SU-DHL-6 (cell line): ENCODE results near the gene CHD1L.
"Not testable (repeated sequence)": the region's sequence is repeated elsewhere in the genome, so short reads cannot be mapped to it uniquely, and the experiment has no call there.

ENCODE experiments used
- EZH2phosphoT487 ChIP-seq: fragments of 200-600 bp; sonication (generic), shearing (Covaris generic); conservative IDR thresholded peaks from 2 replicates; pipeline ENCODE4 v1.6.1; 2018; ENCODE audit warnings: mild to moderate bottlenecking, antibody characterized with exemption, low read length, moderate library complexity, mixed read lengths
- TF ChIP-seq, protein P1 (sequence below): fragments of 200-600 bp; sonication (generic); IDR thresholded peaks from one replicate; pipeline ENCODE4 v1.5.1; 2017; ENCODE audit warnings: antibody characterized with exemption, mild to moderate bottlenecking, low read length, moderate library complexity; ENCODE audit not compliant: insufficient read depth, poor library complexity, severe bottlenecking

- TF ChIP-seq, protein P1, sequence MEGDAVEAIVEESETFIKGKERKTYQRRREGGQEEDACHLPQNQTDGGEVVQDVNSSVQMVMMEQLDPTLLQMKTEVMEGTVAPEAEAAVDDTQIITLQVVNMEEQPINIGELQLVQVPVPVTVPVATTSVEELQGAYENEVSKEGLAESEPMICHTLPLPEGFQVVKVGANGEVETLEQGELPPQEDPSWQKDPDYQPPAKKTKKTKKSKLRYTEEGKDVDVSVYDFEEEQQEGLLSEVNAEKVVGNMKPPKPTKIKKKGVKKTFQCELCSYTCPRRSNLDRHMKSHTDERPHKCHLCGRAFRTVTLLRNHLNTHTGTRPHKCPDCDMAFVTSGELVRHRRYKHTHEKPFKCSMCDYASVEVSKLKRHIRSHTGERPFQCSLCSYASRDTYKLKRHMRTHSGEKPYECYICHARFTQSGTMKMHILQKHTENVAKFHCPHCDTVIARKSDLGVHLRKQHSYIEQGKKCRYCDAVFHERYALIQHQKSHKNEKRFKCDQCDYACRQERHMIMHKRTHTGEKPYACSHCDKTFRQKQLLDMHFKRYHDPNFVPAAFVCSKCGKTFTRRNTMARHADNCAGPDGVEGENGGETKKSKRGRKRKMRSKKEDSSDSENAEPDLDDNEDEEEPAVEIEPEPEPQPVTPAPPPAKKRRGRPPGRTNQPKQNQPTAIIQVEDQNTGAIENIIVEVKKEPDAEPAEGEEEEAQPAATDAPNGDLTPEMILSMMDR = not testable (repeated sequence)
- TF ChIP-seq EZH2phosphoT487 = not testable (repeated sequence)
Measured at GRCh38 chr1:147326933-147327687, 84.6 kb downstream of the CHD1L start.
